GM19238 (cell line): ENCODE results near the gene NIFK.
"Not testable (repeated sequence)": the region's sequence is repeated elsewhere in the genome, so short reads cannot be mapped to it uniquely, and the experiment has no call there.

Experiments
- DNase-seq: peaks from one replicate; pipeline ENCODE4 v3.0.0; 2011; ENCODE audit warnings: low spot score; ENCODE audit not compliant: insufficient read length

Gene NIFK

GRCh38 chr2:121734544-121734943, 2.1 kb downstream of the NIFK start:
- DNase-seq, result not testable (repeated sequence)

DNA sequence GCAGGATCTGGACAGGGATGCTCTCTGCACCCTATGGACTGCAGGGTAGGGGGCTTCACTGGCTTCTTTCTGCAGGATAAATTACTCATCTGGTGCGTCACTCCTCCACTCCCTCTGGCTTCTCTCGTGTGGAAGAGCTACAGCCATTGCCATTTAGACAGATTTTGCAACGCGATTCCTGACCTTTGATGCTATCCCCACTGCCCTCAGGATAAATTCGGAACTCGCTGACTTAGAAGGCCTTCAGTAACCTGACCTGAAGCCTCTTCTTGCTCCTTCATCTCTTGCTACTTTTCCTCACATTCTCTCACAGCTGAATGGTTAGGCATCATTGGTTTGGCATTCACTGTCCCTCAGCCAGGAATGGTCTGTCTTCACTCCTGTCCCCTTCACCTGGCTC, 5.3 kb downstream of the NIFK start:
- DNase-seq, result no peak

DNA sequence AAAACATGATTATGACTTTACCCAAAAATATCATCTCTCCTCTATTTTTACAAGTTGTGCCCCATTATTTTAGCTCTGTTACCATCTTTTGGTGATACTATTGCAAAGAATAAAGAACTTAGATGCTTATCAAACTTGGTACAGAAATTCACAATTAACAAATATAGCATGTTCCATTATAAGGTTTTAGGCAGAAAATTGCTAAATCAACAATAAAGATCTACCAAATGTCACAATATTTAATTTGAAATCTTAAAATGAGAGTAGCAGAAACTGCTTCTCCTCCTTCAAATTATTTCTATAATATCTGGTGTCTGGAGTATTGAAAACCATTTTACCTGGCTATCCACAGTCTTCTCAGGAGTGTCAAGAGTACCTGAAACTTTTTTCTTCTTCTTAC, 8.7 kb downstream of the NIFK start:
- no peak for DNase-seq

DNA sequence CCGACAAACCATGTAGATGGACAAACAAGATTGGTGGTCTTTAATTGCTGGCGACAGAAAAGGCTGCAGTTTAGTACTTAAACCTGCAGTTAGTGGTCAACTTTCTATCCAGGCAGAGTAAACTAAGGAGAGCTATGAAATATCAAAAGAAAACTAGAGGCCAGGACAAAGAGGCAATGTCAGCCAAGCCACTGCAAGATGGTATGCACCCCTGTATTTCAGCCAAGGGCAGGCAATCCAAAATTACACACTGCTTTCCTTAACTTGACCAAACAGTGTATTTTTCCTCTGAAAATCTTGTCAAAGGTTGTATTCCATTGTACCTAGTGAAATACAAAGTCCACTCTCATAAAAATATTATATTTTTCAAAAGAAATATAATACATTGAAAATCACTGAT, 9.3 kb downstream of the NIFK start:
- no peak for DNase-seq

DNA sequence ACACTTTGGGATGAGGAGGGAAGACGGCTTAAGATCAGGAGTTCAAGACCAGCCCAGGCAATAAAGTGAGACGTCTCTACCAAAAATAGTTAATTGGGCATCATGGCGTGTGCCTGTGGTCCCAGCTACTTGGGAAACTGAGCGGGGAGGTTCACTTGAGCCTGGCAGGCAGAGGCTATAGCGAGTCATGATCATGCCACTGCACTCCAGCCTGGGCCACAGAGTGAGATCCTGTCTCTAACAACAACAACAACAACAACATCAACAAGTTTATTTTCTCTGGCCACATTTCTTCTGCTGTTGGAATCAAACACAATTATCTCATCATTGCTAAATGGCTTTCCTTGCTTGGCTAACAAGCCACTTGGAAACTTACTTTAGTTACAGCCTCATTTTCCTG, 13.4 kb downstream of the NIFK start:
- DNase-seq, result no peak

GRCh38 chr2:121722479-121722878, 14.2 kb downstream of the NIFK start:
- no peak for DNase-seq

GRCh38 chr2:121721926-121722325, 14.7 kb downstream of the NIFK start:
- no peak for DNase-seq

- no peak for DNase-seq
Measured at GRCh38 chr2:121717529-121717928, 19.1 kb downstream of the NIFK start.

DNA sequence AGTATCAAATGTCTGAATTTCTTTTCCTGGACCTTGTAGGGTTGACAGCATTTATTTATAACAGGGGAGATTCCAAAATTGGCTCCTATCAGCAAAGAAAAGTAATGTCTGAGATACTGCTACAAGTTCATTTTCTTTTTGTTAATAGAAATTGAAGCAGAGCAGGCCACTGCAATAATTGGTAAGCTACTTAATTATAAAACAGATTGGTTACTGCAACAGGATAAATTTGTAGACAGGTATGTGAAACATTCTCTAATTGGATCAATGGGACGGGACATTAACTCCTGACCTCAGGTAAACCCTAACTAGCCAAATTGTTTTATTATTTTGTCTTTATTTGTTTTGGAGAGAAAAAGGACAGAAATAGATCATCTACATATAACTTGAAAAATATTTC, 20.5 kb downstream of the NIFK start:
- no peak for DNase-seq

- not testable (repeated sequence) for DNase-seq
Measured at GRCh38 chr2:121711481-121711880, 25.2 kb downstream of the NIFK start.

DNA sequence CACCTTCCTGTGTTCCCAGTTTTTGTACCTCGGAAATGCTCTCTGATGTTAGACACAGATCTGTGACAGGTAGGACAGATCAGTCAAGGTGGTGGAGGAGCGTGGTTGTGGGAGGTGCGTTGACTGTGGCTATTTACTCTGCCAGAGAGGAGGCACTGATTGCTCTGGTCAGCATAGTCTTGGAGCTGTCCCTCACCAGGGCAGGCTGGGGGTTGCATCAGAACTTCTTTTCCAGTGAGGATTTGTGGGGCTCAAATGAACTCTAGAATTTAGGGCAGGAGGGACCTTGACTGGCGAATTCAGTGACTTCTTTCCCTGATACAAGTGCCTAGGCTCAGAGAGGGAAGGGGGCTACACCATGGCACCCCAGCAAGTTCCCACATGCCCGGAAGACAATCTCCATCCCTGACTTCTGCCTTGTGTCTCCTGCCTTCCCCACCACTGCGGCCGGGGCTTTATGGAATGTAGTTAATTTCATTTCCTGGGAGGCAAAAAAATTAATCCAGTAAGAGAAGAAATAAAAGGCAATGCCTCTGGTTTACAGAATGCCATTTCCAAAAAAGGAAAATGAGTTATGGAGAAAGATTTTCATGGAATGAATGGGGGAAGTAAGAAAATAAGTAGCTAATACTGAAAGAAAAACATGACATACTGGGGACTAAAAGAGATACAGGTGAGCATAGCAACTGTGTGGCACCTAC, 26.1 kb downstream of the NIFK start:
- DNase-seq, result no peak

GRCh38 chr2:121709776-121710469, 26.8 kb downstream of the NIFK start:
- no peak for DNase-seq

- DNase-seq, result no peak
Measured at GRCh38 chr2:121707920-121708361, 28.7 kb downstream of the NIFK start.

- no peak for DNase-seq
Measured at GRCh38 chr2:121707344-121707919, 29.2 kb downstream of the NIFK start.

DNA sequence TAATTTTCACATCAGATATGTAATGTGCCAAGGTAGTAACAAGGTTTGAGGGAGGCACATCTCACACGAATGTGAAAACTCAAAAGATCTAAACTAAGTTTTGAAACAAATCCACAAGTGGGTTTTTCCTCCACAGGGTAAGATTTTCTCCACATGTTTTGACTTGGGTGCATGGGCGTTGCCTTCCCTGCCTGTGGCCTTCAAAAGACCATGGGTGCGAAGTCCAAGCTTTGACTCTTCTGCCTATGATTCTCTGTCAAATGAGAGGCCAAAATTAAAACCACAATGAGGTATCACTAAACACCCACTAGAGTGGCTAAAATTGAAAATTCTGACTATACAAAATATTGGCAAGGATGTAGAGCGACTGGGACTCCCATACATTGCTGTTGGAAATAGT, 30.7 kb downstream of the NIFK start:
- no peak for DNase-seq

DNA sequence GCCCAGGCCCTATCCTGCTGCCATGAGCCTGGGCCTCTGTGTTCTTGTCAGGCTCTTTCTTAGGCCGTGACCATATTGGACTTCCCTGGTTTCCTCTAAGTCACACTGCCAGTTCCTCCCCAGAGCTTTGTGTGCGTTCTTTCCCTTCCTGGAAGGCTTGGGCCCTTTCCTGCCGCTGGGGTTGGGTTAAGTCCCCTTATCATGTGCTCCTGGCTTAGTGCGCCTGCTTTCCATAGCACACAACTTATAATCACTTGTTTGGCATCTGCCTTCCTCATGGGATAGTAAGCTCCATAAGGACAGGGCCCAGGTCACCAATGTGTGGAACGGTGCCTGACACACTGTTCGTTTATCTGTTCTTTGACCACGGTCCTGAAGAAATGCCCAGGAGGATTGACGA, 31.3 kb downstream of the NIFK start:
- no peak for DNase-seq

DNA sequence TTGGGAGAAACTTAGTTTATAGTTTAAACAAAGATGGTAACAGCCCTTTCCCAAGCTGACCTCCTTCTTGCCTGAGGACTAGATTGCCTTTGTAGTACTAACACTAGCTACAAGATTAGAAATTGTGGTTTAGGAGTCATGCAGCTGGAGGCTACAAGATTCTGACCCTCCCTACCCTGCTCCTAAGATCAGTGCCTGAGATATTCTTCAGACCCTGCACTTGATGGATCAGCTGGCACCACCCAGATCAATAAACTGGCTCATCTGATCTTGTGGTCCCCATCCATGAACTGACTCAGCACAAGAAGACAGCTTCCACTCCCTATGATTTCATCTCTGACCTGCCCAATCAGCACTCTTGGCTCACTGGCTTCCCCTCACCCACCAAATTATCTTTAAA, 34.9 kb downstream of the NIFK start:
- DNase-seq, result not testable (repeated sequence)

- peak; percentile 71 for DNase-seq
Measured at GRCh38 chr2:121699421-121700333, 37.0 kb downstream of the NIFK start.

DNA sequence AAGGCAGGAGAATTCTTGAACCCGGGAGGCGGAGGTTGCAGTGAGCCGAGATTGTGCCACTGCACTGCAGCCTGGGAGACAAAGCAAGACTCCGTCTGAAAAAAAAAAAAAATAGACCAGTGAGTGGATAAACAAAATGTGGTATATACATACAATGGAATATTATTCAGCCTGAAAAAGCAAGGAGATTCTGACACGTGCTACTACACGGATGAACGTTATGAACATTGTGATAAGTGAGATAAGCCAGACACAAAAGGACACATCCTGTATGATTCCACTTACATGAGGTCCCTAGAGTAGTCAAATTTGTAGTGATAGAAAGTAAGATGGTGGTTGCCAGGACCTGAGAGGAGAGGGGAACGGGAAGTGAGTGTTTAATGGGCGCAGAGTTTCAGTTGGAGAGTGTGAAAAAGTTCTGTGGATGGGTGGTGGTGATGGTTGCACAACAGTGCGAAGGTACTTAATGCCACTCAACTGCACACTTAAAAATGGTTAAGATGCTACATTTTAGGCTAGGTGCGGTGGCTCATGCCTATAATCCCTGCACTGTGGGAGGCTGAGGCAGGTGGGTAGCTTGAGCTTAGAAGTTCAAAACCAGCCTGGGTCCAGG, 38.3 kb downstream of the NIFK start:
- no peak for DNase-seq

GRCh38 chr2:121697108-121697631, 39.5 kb downstream of the NIFK start:
- no peak for DNase-seq

DNA sequence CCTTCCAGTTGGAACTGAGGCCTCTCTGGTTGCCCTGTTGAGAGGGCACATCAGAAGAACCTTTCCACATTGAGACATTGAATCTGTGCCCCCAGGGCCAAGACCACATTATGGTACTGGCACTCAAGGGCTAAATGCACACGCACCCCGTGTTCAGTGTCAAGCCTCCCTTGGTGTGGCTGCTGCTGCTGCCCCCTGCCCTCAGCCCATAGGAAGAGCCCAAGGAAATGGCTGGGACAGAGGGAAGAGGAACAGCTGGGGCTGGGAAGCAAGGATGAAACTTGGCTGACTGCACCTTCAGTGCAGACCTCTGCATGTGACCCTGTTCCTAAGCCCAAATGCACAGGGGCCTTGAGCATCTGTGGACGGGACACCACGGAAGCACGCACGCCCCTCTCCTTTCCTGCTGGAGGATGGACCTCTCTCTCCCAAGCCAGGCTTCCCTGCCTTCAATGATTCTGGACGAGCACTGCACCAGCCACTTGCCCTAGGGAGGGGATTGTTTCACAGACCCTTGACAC, 40.2 kb downstream of the NIFK start:
- DNase-seq, result no peak
